ENCODE results near the gene CROCC.
"Not testable (repeated sequence)": the region's sequence is repeated elsewhere in the genome, so short reads cannot be mapped to it uniquely, and the experiment has no call there.

Gene CROCC

DNA sequence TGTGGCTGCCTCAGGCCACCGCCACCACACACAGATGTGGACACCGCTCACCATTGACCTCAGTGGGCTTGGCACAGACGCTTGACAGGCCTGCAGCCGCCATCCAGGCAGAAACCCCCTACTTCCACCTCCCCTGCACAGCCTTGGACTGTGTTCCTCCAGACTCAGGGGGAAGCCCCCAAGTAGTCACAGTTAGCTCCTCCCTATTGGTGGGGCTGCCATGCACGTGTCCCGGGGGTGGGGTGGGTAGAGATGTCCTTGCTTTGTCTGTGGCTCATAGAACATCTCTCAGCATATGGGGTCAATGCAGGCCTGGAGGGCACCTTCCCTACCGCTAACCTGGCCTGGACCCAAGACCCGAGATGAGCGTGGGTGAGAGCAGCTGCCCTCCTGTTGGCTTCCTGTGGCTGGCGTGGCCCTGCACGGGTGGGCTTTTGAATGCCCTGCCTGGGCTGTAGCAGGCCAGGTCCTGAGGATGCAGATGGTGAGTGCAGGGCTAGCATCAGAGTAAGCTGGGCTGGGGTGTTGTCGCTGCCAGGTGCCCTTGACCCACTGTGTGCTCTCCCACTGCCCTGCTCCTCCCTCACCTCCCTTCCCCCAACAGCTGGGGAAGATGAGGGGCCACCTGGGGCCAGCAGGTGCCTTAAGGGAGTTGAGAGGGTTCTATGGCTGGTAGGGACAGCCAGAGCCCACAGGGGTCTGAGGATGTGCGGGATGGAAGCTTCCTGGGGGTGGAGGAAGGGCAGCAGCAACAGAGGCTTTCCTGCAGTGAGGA, 6.2 kb downstream of the CROCC start:
- DNase-seq (ENCODE audit: low read depth, low spot score): no peak
- no peaks in the 10 kb centered on the region; the same call in 1 of the 2 replicates for H3K4me1 ChIP-seq (ENCODE audit: control insufficient read depth, insufficient read depth, low read length)
- no CpG with 5 or more reads among the region's 13 CpGs for WGBS (ENCODE audit: insufficient coverage, insufficient read length)
- H3K9me3 ChIP-seq (ENCODE audit: control insufficient read depth, insufficient read depth, low read length): no peaks in the 10 kb centered on the region
- no peak overlapping the region for H3K27ac ChIP-seq (ENCODE audit: low read length)
- no peaks in the 10 kb centered on the region for H3K27me3 ChIP-seq (ENCODE audit: control insufficient read depth, insufficient read depth, low read length)
- H3K36me3 ChIP-seq (ENCODE audit: control insufficient read depth, insufficient read depth, low read length): peaks cover 14% of the 10 kb centered on the region
- H3K4me3 ChIP-seq (ENCODE audit: low read length): no peak overlapping the region

- not testable (repeated sequence) for DNase-seq (ENCODE audit: low read depth, low spot score)
Measured at GRCh38 chr1:16929146-16930041, 7.7 kb downstream of the CROCC start.

GRCh38 chr1:16931206-16931934, 9.6 kb downstream of the CROCC start:
- not testable (repeated sequence) for DNase-seq (ENCODE audit: low read depth, low spot score); H3K27ac ChIP-seq (ENCODE audit: low read length)
- no CpG with 5 or more reads among the region's 18 CpGs for WGBS (ENCODE audit: insufficient coverage, insufficient read length)

More at GRCh38 chr1:16929146-16930041, 7.7 kb downstream of the CROCC start:
- H3K27ac ChIP-seq (ENCODE audit: low read length); H3K4me1 ChIP-seq (ENCODE audit: control insufficient read depth, insufficient read depth, low read length); H3K27me3 ChIP-seq (ENCODE audit: control insufficient read depth, insufficient read depth, low read length); H3K9me3 ChIP-seq (ENCODE audit: control insufficient read depth, insufficient read depth, low read length); H3K4me3 ChIP-seq (ENCODE audit: low read length): not testable (repeated sequence)
- no CpG with 5 or more reads among the region's 24 CpGs for WGBS (ENCODE audit: insufficient coverage, insufficient read length)
- H3K36me3 ChIP-seq (ENCODE audit: control insufficient read depth, insufficient read depth, low read length): peaks cover 14% of the 10 kb centered on the region

DNA sequence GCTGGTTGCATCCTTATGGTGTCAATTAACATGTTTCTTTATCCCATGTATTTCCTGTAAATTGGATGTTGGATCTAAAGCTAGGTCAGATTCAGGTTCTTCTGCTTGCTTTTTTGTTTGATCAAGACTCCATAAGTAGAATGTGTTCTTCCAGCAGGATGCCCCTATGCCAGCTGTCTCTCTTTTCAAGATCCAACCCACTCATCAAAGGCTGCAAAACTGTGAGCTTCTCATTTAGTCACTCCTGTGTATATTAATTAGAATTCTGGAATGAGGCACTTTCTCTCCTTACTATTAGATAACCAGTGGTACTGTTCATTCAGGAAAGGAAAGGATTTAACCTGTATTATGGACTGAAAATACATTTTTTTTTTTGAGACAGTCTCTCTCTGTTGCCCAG, 12.2 kb downstream of the CROCC start:
- DNase-seq (ENCODE audit: low read depth, low spot score); H3K4me1 ChIP-seq (ENCODE audit: control insufficient read depth, insufficient read depth, low read length): not testable (repeated sequence)
- H3K36me3 ChIP-seq (ENCODE audit: control insufficient read depth, insufficient read depth, low read length): peaks cover 16% of the 10 kb centered on the region

More at GRCh38 chr1:16931206-16931934, 9.6 kb downstream of the CROCC start:
- not testable (repeated sequence) for H3K27me3 ChIP-seq (ENCODE audit: control insufficient read depth, insufficient read depth, low read length); H3K9me3 ChIP-seq (ENCODE audit: control insufficient read depth, insufficient read depth, low read length); H3K4me3 ChIP-seq (ENCODE audit: low read length); H3K4me1 ChIP-seq (ENCODE audit: control insufficient read depth, insufficient read depth, low read length)
- H3K36me3 ChIP-seq (ENCODE audit: control insufficient read depth, insufficient read depth, low read length): peaks cover 14% of the 10 kb centered on the region

DNA sequence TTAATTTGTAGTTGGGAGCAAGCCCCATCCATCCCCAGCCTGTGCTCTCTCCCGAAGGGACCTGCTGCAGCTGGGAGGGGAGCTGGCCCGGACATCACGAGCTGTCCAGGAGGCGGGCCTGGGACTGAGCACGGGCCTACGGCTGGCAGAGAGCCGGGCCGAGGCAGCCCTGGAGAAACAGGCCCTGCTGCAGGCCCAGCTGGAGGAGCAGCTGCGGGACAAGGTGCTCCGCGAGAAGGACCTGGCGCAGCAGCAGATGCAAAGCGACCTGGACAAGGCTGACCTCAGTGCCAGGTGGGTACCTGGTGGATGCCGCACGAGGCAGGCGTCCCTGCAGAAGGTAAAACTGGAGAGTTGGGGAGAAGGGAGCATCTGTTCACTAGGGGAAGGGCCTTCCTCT, 14.8 kb downstream of the CROCC start:
- not testable (repeated sequence) for H3K27ac ChIP-seq (ENCODE audit: low read length); H3K4me1 ChIP-seq (ENCODE audit: control insufficient read depth, insufficient read depth, low read length); H3K4me3 ChIP-seq (ENCODE audit: low read length); H3K9me3 ChIP-seq (ENCODE audit: control insufficient read depth, insufficient read depth, low read length); DNase-seq (ENCODE audit: low read depth, low spot score); H3K27me3 ChIP-seq (ENCODE audit: control insufficient read depth, insufficient read depth, low read length)
- H3K36me3 ChIP-seq (ENCODE audit: control insufficient read depth, insufficient read depth, low read length): peaks cover 15% of the 10 kb centered on the region
- no CpG with 5 or more reads among the region's 16 CpGs for WGBS (ENCODE audit: insufficient coverage, insufficient read length)

More for the DNA sequence above, 12.2 kb downstream of the CROCC start:
- not testable (repeated sequence) for H3K27me3 ChIP-seq (ENCODE audit: control insufficient read depth, insufficient read depth, low read length); H3K27ac ChIP-seq (ENCODE audit: low read length); H3K9me3 ChIP-seq (ENCODE audit: control insufficient read depth, insufficient read depth, low read length); H3K4me3 ChIP-seq (ENCODE audit: low read length)

DNA sequence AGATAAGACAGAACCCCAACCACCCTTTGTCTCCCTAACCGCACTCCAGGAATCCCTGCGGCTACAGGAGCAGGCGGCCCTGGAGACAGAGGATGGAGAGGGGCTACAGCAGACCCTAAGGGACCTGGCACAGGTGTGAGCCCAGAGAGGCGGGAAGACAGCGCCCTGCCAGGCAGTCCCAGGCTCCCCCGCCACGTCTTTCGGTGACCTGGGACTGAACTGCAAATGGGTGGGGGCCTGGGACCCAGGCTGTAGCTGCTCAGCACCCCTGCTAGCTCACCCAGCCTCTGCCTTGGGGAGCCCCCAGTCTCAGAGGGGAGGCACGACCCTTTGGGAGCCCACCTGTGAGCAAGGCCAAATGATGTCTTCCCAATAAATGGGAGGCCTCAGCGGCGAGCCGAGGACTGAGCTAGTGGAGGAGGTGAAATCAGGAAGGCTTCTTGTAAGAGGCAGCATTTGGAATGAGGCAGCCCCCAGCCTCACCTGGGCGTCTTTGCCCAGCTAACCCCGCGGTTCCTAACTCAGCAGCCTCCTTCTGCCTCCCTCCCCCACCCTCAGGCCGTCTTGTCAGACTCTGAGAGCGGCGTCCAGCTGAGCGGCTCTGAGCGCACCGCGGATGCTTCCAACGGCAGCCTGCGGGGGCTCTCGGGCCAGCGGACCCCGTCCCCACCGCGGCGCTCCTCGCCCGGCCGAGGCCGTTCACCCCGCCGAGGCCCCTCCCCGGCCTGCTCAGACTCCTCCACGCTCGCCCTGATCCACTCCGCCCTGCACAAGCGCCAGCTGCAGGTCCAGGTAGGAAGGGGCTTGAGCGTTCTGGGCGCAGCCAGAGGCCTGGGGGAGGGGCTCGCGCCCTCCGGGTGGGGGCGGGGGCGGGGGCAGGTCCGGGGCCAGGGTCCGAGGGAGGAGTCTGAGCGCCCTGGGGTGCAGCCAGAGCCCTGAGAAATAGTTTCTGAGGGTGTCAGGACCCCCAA, 16.9 kb downstream of the CROCC start:
- no peak for DNase-seq (ENCODE audit: low read depth, low spot score)
- peak overlapping the region; percentile 22; the same call in 1 of the 2 replicates for H3K4me3 ChIP-seq (ENCODE audit: low read length)
- no peak overlapping the region for H3K27ac ChIP-seq (ENCODE audit: low read length)
- peaks cover 12% of the 10 kb centered on the region for H3K36me3 ChIP-seq (ENCODE audit: control insufficient read depth, insufficient read depth, low read length)
- no peaks in the 10 kb centered on the region for H3K9me3 ChIP-seq (ENCODE audit: control insufficient read depth, insufficient read depth, low read length)
- no CpG with 5 or more reads among the region's 51 CpGs for WGBS (ENCODE audit: insufficient coverage, insufficient read length)
- H3K27me3 ChIP-seq (ENCODE audit: control insufficient read depth, insufficient read depth, low read length): no peaks in the 10 kb centered on the region
- H3K4me1 ChIP-seq (ENCODE audit: control insufficient read depth, insufficient read depth, low read length): peaks cover 1% of the 10 kb centered on the region; the same call in 1 of the 2 replicates

DNA sequence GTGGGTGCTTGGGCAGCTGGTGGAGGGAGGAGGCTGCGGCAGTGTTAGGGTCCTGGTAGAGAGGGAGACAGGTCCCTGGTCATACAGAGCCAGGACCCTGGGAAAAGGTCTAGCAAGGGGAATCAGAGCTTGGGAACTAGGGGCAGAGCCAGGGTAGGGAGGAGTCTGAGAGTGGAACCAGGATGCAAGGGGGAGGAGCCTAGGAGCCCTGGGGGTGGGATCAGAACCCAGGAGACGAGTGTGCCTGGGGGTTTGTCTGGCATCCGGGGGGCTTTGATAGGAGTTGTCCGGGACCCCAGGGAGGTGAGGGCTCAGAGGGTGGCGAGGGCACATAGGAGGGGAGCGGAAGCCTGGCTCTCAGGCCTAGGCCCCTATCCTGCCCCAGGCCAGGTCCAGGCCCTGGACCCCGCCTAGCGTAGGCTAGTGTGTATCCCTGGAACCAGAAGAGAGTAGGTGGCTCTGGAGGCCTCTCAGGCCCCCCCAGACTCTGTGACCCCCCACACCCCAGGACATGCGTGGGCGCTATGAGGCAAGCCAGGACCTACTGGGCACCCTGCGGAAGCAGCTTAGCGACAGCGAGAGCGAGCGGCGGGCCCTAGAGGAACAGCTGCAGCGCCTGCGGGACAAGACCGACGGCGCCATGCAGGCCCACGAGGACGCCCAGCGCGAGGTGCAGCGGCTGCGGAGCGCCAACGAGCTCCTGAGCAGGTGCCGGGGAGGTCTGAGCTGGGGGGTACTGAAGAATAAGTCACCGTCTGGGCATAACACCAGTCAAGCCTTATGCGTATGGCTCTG, 17.9 kb downstream of the CROCC start:
- not testable (repeated sequence) for H3K27me3 ChIP-seq (ENCODE audit: control insufficient read depth, insufficient read depth, low read length); H3K9me3 ChIP-seq (ENCODE audit: control insufficient read depth, insufficient read depth, low read length); H3K4me1 ChIP-seq (ENCODE audit: control insufficient read depth, insufficient read depth, low read length); H3K4me3 ChIP-seq (ENCODE audit: low read length); DNase-seq (ENCODE audit: low read depth, low spot score); H3K27ac ChIP-seq (ENCODE audit: low read length)
- peaks cover 17% of the 10 kb centered on the region for H3K36me3 ChIP-seq (ENCODE audit: control insufficient read depth, insufficient read depth, low read length)
- WGBS (ENCODE audit: insufficient coverage, insufficient read length): no CpG with 5 or more reads among the region's 32 CpGs

GRCh38 chr1:16944038-16944437, 22.3 kb downstream of the CROCC start:
- no peak for DNase-seq (ENCODE audit: low read depth, low spot score)
- H3K36me3 ChIP-seq (ENCODE audit: control insufficient read depth, insufficient read depth, low read length): peaks cover 17% of the 10 kb centered on the region; the same call in 1 of the 2 replicates
- no CpG with 5 or more reads among the region's 19 CpGs for WGBS (ENCODE audit: insufficient coverage, insufficient read length)

DNA sequence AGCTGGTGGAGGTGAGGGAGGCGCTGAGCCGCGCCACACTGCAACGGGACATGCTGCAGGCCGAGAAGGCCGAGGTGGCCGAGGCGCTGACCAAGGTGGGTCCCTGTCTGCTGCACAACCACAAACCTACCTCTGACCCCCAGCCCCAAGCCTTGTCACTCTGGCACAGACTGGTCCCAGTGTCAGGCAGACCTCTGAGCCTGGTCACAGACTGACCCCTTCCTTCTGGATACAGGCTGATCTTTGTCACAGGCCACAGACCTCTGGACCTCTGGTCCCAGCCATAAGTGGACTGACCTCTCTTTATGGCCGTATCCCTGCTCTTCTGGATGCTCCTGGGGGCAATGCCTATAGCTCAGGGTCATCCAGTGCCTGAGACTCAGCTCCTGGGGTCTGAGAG, 23.8 kb downstream of the CROCC start:
- H3K4me1 ChIP-seq (ENCODE audit: control insufficient read depth, insufficient read depth, low read length); DNase-seq (ENCODE audit: low read depth, low spot score); H3K9me3 ChIP-seq (ENCODE audit: control insufficient read depth, insufficient read depth, low read length); H3K27ac ChIP-seq (ENCODE audit: low read length); H3K27me3 ChIP-seq (ENCODE audit: control insufficient read depth, insufficient read depth, low read length); H3K4me3 ChIP-seq (ENCODE audit: low read length): not testable (repeated sequence)
- peaks cover 16% of the 10 kb centered on the region; the same call in 1 of the 2 replicates for H3K36me3 ChIP-seq (ENCODE audit: control insufficient read depth, insufficient read depth, low read length)
- no CpG with 5 or more reads among the region's 9 CpGs for WGBS (ENCODE audit: insufficient coverage, insufficient read length)

More at GRCh38 chr1:16944038-16944437, 22.3 kb downstream of the CROCC start:
- H3K27me3 ChIP-seq (ENCODE audit: control insufficient read depth, insufficient read depth, low read length): no peaks in the 10 kb centered on the region
- no peak overlapping the region for H3K4me3 ChIP-seq (ENCODE audit: low read length)
- H3K9me3 ChIP-seq (ENCODE audit: control insufficient read depth, insufficient read depth, low read length): no peaks in the 10 kb centered on the region
- H3K27ac ChIP-seq (ENCODE audit: low read length): no peak overlapping the region
- H3K4me1 ChIP-seq (ENCODE audit: control insufficient read depth, insufficient read depth, low read length): no peaks in the 10 kb centered on the region
